Measurements from ENCODE around the gene ALDH4A1.

DNA sequence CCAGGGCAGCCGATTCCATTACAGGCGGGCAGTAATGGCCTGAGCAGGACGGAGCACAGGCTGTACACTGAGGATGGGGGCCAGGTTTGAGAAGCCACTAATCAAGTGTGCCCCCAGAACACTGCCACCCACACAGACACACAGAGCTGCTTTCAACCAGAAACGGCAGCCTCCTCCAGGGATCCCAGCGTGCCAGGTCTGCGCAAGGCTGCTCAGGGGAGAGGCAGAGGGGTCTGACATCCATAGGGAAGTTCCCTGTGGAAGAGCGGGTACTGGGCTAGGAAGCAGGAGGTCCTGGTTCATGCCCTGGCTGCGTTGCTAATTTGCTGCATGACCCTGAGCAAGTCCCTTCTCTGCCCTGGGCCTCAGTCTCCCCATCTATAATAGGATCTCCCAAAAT lies 26.1 kb upstream of the ALDH4A1 start:
- TF ChIP-seq, protein P1, sequence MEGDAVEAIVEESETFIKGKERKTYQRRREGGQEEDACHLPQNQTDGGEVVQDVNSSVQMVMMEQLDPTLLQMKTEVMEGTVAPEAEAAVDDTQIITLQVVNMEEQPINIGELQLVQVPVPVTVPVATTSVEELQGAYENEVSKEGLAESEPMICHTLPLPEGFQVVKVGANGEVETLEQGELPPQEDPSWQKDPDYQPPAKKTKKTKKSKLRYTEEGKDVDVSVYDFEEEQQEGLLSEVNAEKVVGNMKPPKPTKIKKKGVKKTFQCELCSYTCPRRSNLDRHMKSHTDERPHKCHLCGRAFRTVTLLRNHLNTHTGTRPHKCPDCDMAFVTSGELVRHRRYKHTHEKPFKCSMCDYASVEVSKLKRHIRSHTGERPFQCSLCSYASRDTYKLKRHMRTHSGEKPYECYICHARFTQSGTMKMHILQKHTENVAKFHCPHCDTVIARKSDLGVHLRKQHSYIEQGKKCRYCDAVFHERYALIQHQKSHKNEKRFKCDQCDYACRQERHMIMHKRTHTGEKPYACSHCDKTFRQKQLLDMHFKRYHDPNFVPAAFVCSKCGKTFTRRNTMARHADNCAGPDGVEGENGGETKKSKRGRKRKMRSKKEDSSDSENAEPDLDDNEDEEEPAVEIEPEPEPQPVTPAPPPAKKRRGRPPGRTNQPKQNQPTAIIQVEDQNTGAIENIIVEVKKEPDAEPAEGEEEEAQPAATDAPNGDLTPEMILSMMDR (IDR thresholded peaks at IDR 0.05; ENCODE audit: low read depth, low read length): no peak
- no peak for TF ChIP-seq EZH2phosphoT487 (IDR thresholded peaks at IDR 0.05; ENCODE audit: low read depth)
